ENCODE results near the gene HSPB1. TPM values are rescaled to one million over a fixed set of nuclear protein-coding genes. Genes with fewer than 3 reads are reported as not detected.

Gene HSPB1
- total and polyA plus RNA-seq, 2 donors (not counting 1 experiment from before 2014, with no cell fraction given), result 34.0 to 343 TPM

DNA sequence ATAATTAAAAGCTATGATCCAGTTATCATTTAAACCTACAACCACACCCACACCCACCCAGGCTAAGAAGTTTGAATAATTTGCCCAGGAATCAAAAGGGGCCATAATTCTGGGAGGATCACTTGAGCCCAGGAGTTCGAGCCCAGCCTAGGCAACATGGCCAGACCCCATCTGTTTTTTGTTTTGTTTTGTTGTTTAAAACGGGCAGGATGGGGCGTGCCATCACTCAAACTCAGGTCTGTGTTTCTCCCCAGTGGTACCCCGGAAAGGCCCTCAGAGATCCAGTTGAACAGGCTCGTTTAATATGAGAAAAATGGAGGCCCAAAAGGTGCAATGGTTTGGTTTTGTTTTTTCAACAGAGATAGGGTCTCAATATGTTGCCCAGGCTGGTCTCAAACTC, 23.3 kb downstream of the HSPB1 start:
- WGBS (ENCODE audit: insufficient coverage), result 97% methylated on average over 5 of the region's 5 CpGs
- Histone ChIP-seq H3K4me2 (replicated peaks; ENCODE audit: low read depth, low read length, poor library complexity, severe bottlenecking) (no peak overlapping the region), H3K4me1 (ENCODE audit: control insufficient read depth in 2 of 2, insufficient read depth in 2 of 2, low read length in 2 of 2) (peaks cover 5% of the 10 kb centered on the region in 2 donors), H4K20me1 (ENCODE audit: control insufficient read depth, insufficient read depth, low read length, poor library complexity, severe bottlenecking) (peaks cover 29% of the 10 kb centered on the region), H3K27me3 (replicated peaks in 1 of 4; ENCODE audit: control extremely low read depth in 1 of 4, control insufficient read depth in 3 of 4, insufficient read depth in 4 of 4, low read length in 3 of 4) (no peaks in the 10 kb centered on the region), H3K9ac (ENCODE audit: low read length) (no peak overlapping the region), H3K9me3 (ENCODE audit: control extremely low read depth in 1 of 3, control insufficient read depth in 2 of 3, insufficient read depth in 1 of 3, low read length in 2 of 3) (no peaks in the 10 kb centered on the region), H3K27ac (ENCODE audit: low read length in 2 of 2) (no peak overlapping the region), H3K4me3 (ENCODE audit: control extremely low read depth in 1 of 5, extremely low read depth in 1 of 5, insufficient read depth in 1 of 5, low read depth in 2 of 5, low read length in 4 of 5) (no peak overlapping the region), H2AFZ (ENCODE audit: insufficient read depth, low read depth, low read length, poor library complexity, severe bottlenecking) (no peak overlapping the region), H3K36me3 (replicated peaks in 1 of 2; ENCODE audit: control extremely low read depth in 1 of 2, control insufficient read depth in 1 of 2, extremely low read depth in 1 of 2, insufficient read depth in 2 of 2, low read length in 1 of 2) (peaks cover 0 to 35% of the 10 kb centered on the region in 2 experiments), H3K79me2 (ENCODE audit: control insufficient read depth, insufficient read depth, low read length) (peaks cover 32% of the 10 kb centered on the region)
- TF ChIP-seq, protein P1, sequence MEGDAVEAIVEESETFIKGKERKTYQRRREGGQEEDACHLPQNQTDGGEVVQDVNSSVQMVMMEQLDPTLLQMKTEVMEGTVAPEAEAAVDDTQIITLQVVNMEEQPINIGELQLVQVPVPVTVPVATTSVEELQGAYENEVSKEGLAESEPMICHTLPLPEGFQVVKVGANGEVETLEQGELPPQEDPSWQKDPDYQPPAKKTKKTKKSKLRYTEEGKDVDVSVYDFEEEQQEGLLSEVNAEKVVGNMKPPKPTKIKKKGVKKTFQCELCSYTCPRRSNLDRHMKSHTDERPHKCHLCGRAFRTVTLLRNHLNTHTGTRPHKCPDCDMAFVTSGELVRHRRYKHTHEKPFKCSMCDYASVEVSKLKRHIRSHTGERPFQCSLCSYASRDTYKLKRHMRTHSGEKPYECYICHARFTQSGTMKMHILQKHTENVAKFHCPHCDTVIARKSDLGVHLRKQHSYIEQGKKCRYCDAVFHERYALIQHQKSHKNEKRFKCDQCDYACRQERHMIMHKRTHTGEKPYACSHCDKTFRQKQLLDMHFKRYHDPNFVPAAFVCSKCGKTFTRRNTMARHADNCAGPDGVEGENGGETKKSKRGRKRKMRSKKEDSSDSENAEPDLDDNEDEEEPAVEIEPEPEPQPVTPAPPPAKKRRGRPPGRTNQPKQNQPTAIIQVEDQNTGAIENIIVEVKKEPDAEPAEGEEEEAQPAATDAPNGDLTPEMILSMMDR (IDR thresholded peaks at IDR 0.05), result no peak
- no peak for TF ChIP-seq EZH2 (IDR thresholded peaks at IDR 0.05; ENCODE audit: borderline replicate concordance, insufficient read depth, low read depth, low read length, poor library complexity, severe bottlenecking)
- CTCF ChIA-PET, result interaction anchor here (3.2 kb wide), 1 partner anchor 12 kb away, joined by 11 read pairs; no protein-coding TSS in a partner anchor
- Mint-ChIP-seq H3K27ac (no peak overlapping the region), H3K9me3 (ENCODE audit: insufficient read depth) (no peaks in the 10 kb centered on the region), H3K27me3 (no peaks in the 10 kb centered on the region), H3K4me3 (no peak overlapping the region), H3K4me1 (peaks cover 24% of the 10 kb centered on the region)
- intact Hi-C loops (cut with micrococcal nuclease), result no loop called here
- ATAC-seq (ENCODE audit: low read depth) (no peak), DNase-seq (no peak)
- POLR2A ChIA-PET, result interaction anchor here (0.7 kb wide), 1 partner anchor 39 kb away, joined by 6 read pairs; no protein-coding TSS in a partner anchor

DNA sequence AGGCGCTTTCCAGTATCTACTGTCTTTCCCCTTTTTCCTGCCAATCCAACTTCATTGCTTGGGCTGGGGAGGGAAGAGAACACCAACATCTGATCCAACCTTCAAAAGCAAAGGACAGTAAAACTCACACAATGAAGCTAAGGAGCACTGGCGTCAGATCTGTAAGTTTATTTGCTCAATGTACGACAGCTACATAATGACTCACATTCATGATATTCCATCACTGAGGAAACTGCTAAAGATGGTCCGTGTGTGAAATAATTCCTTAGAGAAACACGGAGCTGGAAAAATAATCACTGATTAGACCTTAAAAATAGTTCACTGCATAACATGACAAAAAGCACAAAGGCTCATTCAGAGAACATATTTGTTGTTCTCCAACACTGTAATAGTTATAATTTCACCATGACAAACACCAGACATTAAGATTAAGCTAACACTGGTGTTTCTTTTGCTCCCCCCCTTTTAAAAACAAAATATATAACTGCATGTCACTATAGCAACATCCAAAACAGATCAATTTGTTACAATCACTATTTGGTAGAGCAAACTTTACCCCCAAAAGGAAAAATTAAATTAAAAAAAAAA, 24.3 kb downstream of the HSPB1 start:
- H3K79me2 ChIP-seq (ENCODE audit: control insufficient read depth, insufficient read depth, low read length), result peaks cover 40% of the 10 kb centered on the region
- Mint-ChIP-seq H3K27ac (peak overlapping the region; percentile 7), H3K27me3 (no peaks in the 10 kb centered on the region), H3K4me1 (peaks cover 24% of the 10 kb centered on the region), H3K9me3 (ENCODE audit: insufficient read depth) (no peaks in the 10 kb centered on the region), H3K4me3 (no peak overlapping the region)
- ChIA-PET POLR2A (interaction anchor here (0.7 kb wide), 1 partner anchor 40 kb away, joined by 6 read pairs; no protein-coding TSS in a partner anchor), CTCF (interaction anchor here (0.7 to 3.2 kb wide), 3 partner anchors 13 to 1659 kb away, joined by 3 to 11 read pairs (median 3); no protein-coding TSS in a partner anchor)
- no peak for ATAC-seq (ENCODE audit: low read depth)
- intact Hi-C loops (cut with micrococcal nuclease), result no loop called here
- H3K27ac ChIP-seq (ENCODE audit: low read length in 2 of 2), result no peak overlapping the region
- H3K4me3 ChIP-seq (ENCODE audit: control extremely low read depth in 1 of 5, extremely low read depth in 1 of 5, insufficient read depth in 1 of 5, low read depth in 2 of 5, low read length in 4 of 5), result no peak overlapping the region
- no peaks in the 10 kb centered on the region for H3K9me3 ChIP-seq (ENCODE audit: control extremely low read depth in 1 of 3, control insufficient read depth in 2 of 3, insufficient read depth in 1 of 3, low read length in 2 of 3)
- DNase-seq, result no peak
- no peak overlapping the region for H3K4me2 ChIP-seq (replicated peaks; ENCODE audit: low read depth, low read length, poor library complexity, severe bottlenecking)
- no peak overlapping the region for H3K9ac ChIP-seq (ENCODE audit: low read length)
- no peaks in the 10 kb centered on the region for H3K27me3 ChIP-seq (replicated peaks in 1 of 4; ENCODE audit: control extremely low read depth in 1 of 4, control insufficient read depth in 3 of 4, insufficient read depth in 4 of 4, low read length in 3 of 4)
- no CpG with 5 or more reads among the region's 5 CpGs for WGBS (ENCODE audit: insufficient coverage)
- no peak overlapping the region for H2AFZ ChIP-seq (ENCODE audit: insufficient read depth, low read depth, low read length, poor library complexity, severe bottlenecking)
- peaks cover 0 to 35% of the 10 kb centered on the region in 2 experiments for H3K36me3 ChIP-seq (replicated peaks in 1 of 2; ENCODE audit: control extremely low read depth in 1 of 2, control insufficient read depth in 1 of 2, extremely low read depth in 1 of 2, insufficient read depth in 2 of 2, low read length in 1 of 2)
- peaks cover 39% of the 10 kb centered on the region for H4K20me1 ChIP-seq (ENCODE audit: control insufficient read depth, insufficient read depth, low read length, poor library complexity, severe bottlenecking)
- peaks cover 5% of the 10 kb centered on the region in 2 donors for H3K4me1 ChIP-seq (ENCODE audit: control insufficient read depth in 2 of 2, insufficient read depth in 2 of 2, low read length in 2 of 2)
- TF ChIP-seq, protein P1 (IDR thresholded peaks at IDR 0.05), result no peak
- TF ChIP-seq EZH2 (IDR thresholded peaks at IDR 0.05; ENCODE audit: borderline replicate concordance, insufficient read depth, low read depth, low read length, poor library complexity, severe bottlenecking), result no peak
